Hepatocyte (in vitro differentiated cells): ENCODE measurements around the gene SORCS2.

ENCODE experiments used
- EZH2 ChIP-seq: fragments of 200-600 bp; sonication (generic); IDR thresholded peaks from 2 replicates; pipeline ENCODE4 v1.6.1; 2016; ENCODE audit warnings: antibody characterized with exemption, mild to moderate bottlenecking, borderline replicate concordance
- EZH2phosphoT487 ChIP-seq: fragments of 200-600 bp; sonication (generic); IDR thresholded peaks from one replicate; pipeline ENCODE4 v1.6.1; 2018; ENCODE audit warnings: antibody characterized with exemption, mild to moderate bottlenecking, low read depth, moderate library complexity; ENCODE audit not compliant: unreplicated experiment, severe bottlenecking
- TF ChIP-seq, protein P1 (sequence below): fragments of 200-600 bp; sonication (generic); IDR thresholded peaks from 2 replicates; pipeline ENCODE4 v1.5.1; 2016; ENCODE audit warnings: antibody characterized with exemption, mild to moderate bottlenecking; ENCODE audit not compliant: poor library complexity

DNA sequence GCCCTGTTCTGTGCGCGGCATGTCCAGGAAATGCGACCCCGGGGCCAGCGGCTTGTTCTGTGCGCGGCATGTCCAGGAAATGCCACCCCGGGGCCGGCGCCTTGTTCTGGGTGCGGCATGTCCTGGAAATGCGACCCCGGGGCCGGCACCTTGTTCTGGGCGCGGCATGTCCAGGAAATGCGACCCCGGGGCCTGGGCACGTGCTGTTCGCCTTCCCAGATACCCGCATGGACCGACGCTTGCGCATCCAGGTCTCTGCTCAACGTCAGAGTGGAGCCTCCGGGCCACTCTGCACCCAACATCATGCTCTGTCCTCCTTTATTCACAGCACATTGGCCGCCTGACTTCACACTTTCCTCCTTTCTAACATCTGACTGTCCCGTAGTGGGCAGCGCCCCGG is 318.2 kb downstream of the SORCS2 start:
- TF ChIP-seq, protein P1, sequence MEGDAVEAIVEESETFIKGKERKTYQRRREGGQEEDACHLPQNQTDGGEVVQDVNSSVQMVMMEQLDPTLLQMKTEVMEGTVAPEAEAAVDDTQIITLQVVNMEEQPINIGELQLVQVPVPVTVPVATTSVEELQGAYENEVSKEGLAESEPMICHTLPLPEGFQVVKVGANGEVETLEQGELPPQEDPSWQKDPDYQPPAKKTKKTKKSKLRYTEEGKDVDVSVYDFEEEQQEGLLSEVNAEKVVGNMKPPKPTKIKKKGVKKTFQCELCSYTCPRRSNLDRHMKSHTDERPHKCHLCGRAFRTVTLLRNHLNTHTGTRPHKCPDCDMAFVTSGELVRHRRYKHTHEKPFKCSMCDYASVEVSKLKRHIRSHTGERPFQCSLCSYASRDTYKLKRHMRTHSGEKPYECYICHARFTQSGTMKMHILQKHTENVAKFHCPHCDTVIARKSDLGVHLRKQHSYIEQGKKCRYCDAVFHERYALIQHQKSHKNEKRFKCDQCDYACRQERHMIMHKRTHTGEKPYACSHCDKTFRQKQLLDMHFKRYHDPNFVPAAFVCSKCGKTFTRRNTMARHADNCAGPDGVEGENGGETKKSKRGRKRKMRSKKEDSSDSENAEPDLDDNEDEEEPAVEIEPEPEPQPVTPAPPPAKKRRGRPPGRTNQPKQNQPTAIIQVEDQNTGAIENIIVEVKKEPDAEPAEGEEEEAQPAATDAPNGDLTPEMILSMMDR = no peak
- TF ChIP-seq EZH2 (no peak), EZH2phosphoT487 (no peak)
